HG03139 (cell line): ENCODE data around the gene OGA.

Experiments
- ATAC-seq: cut with Tn5 transposase; IDR thresholded peaks from one replicate; pipeline ENCODE4 v1.9.1; 2021; ENCODE audit not compliant: unreplicated experiment

Gene OGA

DNA sequence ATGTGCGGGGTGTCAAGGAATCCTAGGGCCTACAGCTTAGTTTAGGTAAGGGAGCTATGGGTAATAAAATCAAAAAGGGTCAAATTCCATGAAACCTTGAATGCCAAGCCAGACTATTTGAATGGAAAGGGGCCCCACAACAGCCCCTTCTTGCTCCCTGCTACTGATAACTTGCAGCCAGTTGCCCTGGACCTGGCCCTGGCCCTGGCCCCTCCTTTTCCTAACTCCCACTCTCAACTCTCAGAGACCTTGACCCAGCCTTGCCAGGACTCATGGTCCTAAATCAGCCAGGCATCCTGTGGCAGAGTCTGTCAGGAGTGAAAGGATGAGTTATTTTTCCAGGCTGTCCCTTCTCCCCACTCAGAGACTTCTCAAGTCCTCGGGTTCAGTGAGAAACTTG, 19.5 kb upstream of the OGA start:
- no peak for ATAC-seq

DNA sequence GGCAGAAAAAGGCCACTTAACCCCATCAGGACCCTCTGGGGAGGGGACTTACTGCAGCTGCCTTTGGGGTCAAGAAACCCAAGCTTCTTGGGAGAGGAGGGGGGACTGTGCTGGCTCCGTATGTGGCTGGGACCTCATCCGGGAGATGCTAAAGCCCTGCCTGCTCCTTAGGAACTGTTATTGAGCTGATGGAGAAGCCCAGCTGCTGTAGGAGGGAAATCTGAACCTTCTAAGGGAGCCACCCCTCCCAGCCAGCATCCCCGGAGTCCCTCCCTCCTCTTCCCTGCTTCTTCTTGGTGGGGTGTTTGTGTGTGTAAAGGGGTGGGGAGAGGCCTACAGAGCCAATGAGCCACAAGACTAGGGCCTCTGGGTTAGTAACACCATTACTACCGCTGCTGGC, 17.1 kb upstream of the OGA start:
- no peak for ATAC-seq

DNA sequence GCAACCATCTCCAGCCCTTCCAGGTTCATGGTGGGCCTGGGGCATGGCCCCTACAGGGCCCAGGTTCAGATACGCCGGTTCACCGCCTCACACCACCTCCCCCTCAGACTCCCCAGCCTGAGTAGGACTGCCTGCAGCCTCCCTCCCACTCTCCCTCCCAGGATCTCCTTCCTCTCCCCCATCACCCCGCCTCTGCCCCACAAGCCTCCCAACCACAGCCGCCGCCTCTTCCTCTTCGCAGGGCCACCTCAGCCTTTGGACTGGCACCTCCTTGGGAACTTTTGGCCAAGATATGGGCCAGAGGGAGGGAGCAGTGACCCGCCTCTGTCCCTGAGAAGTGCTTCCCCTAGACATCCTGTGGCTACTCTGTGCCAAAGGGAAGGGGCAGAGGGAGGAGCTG, 16.1 kb upstream of the OGA start:
- ATAC-seq = no peak

DNA sequence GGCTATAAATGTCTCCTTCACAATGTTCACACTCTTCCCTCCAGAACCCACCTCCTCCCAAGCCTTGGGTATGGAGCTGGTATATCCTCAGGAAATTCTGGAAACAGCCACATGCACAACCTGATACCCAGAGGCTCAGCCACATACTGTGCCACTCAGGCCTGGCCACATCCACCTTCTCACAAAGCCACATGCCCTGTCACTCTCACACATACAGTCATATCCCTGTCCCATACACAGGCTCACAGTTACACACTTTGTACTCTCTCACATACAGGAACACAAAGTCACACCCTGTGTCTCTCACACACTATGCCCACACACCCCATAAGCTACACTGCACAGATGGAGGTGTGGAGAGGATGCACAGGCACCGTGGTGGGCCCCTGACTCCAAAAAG, 15.2 kb upstream of the OGA start:
- ATAC-seq = no peak

DNA sequence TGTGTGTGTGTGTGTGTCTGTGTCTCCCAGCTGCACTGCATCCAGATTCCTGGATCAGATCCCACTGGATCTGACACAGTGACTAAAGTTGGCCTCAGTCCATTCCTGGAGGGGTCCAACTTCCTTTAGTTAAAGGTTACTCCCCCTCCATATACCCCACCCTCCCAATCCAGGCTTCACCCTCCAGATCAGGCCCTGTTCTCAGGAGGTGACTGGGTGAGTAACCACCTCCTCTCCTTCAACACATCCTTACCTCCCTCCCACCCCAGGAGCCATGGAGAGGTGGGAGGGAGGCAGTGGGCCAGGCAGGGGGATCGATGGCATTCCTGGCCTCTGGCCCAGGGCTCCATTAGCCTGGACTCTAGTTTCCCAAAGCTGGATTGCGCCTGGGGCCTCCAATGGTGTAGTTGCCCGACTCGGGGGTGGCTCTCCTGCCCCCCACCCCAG, 14.1 kb upstream of the OGA start:
- ATAC-seq = no peak

DNA sequence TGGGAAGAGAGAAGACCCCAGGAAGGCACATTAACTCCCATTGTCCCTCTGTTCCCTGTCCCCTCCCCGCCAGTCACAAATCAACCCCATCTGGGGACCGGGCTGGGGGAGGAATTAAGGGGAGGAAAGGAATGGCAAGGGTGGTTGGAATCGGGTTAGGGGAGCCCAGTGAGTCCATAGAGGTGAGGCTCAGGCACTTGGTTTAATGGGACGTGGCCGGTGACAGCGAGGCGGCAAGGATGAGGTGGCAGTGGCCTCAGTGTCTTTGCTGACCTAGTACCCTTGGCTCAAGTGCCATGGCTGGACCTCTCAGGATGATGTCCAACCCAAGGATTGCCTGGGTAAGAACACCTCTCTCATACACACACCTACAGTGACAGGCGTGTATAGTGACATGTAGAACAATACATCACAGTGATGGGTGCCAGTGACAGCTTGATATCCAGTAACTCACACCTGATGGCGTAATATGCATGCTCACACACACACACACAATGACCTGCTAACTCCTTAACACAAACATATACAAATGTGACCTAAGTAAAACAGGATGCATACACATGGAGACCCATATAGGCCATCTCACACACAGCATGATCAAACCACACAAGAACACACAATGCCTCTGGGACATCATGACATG, 13.0 kb upstream of the OGA start:
- ATAC-seq = no peak

DNA sequence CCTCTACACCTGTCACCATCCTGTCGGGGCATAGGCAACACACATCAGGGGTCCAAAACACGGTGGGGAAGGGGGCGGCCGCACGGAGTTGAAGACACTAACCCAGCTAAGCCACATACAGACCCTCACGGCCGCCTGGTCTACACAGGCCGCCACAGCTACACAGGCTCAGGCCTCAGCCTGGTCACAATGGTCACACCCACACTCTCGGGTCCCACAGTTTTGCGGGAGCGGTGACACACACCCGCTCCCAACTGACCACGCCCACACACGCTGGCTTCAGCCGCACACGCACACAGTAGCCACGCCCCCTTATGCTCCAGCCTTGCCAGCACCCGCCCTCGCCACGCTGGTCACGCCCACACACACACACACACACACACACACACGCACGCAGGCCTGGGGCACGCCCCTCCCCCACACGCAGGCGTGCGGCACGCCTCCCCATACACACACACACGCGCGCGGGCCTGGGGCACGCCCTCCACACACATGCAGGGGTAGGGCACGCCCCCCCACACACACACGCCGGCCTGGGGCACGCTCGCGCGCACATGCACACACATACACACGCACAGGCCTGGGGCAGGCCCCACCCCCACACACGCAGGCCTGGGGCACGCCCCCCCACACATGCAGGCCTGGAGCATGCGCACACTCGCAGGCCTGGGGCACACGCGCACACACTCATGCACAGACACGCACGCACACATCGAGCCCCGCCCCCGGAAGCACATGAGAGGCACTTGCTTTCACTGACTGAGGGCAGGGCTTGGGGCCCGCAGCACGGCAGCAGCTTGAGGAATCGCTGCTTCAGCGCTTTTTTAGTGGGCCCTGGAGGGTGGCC, 12.3 kb upstream of the OGA start:
- ATAC-seq = peak; percentile 52

DNA sequence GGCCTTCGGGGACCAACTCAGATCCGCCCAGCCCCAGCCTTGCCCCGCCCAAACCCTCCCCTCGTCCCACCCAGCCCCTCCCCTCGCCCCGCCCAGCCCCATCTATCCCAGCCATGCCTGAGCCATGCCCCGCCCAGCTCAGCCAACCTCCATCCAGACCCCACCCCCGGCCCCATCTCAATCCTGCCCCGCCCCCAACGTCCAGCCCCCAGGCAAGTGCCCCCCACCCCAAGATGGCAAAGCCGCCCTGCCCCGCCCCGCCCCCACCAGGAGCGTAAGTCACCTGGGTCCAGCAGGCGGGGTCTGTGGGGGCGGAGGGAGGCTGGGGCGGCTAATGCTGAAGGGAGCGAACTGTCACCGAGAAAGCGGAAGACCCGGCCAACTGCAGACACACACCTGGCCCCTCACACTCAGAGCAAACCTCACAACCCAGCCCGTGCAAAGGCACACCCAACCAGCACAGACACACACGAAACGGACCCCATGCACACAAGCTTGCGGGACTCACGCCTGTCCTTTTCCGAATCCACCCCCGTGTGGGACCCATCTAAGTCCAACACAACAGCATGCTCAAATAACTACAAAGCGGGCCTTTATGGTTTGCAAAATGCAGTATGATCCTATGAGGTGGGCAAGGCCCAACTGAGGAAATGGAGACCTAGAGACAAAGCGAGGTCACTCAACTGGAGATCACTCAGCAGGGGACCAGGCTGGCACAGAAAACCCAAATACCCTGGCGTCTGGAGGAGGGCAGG, 11.5 kb upstream of the OGA start:
- no peak for ATAC-seq

DNA sequence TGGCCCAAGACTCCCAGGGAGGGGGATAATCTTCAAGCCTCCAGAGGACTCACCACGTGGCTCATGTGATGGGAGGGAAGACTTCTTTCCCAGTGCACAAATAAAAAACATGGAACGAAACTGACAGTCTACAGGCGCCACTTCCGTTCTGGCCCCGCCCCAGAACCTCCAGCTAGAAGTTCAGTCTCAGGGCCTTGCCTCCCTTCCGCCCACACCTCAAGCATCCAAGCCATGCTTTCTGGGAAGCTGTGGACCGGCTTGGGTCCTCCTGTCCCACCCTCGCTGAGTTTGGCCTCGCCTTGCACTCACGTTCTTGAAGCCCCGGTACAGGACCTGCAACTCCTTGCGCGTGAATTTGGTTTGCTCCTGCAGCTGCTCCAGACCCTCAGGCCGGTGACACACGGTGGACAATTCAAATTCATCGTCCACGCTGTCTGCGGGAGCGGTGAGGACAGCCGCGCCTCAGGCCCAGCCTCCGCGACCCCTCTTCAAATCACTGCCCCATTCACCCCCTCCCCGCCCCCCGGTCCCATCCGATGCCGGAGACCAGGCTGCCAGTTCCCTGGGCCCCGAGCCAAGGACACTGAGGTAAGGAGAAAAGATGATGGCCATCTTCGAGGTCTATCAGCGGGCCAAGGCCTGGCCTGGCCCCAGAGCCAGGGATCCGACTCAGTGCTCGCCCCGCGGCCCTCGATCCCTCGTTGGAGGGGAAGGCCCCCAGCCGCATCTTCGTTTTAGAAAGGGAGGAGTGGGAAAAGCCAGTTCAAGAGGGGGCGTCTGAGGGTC, 10.7 kb upstream of the OGA start:
- ATAC-seq = no peak

DNA sequence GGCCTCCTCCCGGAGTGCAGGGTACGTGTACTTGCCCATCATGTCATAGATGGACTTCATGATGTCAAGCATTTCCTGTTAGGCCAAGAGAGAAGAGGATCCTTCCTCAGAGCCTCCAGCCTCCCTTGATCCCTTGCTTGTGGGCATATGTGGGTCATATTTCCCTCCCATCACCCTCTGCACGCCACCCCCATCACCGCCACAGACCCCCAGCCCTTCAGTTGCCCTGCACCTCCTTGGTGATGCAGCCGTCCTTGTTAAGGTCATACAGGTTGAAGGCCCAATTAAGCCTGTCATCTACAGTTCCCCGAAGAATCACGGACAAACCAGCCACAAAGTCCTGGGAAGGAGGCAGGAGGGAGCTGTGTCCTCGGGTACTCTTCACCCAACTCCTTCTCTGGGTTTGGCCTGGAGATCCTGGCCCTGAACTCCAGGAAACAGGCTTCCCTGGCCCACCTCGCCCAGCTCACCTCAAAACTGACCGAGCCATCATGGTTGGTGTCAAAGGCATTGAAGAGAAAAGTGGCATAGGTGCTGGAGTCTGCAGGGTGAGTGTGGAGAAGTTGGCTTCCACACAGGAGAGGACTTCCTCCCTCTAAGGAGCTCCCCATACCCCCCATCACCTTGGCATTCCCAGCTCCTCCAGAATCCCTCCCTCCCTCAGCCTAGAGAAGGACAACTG, 9.8 kb upstream of the OGA start:
- no peak for ATAC-seq

DNA sequence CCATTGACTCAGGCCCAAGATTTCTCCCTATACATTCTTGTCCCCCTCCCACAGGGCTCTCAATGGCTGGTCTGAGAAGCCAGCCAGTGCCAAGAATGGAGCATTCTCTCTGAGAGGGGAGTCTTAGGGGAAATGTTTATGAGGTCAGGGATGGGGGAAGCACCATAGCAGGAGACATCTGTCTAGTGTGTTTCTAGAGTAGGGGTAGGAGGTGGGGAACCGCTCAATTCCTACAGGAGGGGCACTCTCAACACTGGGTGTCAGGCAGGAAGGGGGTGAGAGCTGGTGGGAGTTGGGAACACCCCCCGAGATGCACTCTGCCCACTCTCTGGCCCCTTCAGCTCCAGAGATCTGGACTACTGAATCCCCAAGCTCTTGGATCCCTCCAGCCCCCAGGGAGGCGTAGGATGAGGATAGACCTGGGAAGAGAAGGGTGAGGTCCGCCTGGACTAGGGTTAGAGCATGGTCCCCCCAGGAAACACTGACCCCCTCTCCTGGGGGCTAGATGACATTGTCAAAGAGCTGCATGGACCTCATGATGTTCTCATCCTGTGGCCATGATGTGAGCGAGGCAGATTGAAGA, 8.7 kb upstream of the OGA start:
- ATAC-seq = no peak

DNA sequence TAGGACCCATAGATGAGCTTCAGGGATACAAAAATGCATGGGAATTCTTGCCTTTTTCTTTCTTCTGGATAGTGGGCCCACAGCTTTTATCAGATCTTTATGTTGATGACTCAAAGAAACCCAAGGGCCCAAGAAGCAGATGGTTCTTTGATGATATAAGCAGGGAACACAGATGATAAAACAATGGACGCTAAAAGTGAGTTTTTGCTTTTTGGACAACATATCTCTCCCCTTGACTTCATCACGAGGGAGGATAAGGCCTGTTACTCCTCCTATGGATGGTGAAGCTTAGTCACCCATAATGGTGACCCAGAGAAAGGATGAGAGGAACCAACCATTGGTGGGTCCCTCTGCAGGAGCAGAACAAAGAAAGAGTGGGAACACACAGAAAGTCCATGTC, 6.5 kb upstream of the OGA start:
- ATAC-seq = no peak

DNA sequence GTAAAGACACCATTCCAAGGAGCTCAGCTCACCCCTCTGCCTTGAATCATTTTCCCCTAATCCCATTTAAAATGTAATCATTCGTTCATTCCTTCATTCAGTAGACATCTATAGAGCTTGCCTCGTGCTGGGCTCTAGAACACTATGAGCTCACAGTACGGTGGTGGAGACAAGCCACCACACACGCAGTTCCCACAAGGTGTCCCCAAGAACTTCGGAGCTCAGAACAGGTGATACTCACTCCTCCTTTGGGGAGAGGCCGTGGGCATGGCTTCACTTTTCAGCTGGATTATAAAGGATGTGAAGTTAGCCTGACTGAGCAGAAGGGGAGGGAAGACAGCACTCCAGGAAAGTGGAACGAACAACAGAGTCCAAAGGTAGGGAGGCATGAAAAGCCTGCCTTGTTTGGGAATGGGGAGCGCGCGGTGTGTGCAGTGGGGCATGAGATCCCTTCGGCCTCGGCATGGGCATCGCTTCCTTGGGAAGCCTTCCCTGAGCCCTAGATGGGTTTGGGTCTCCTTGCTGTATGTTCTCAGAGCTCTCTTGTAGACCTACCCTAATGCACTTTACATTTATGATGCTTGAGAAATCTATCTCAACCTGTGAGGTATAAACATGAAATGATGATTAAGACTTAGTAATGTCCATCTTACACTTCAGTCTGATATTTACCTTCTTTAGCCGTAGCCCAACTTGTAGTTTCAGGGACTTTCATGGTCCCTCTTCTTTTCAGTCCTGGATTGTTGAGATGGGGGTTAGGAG, 809 bp upstream of the OGA start:
- peak; percentile 7 for ATAC-seq

DNA sequence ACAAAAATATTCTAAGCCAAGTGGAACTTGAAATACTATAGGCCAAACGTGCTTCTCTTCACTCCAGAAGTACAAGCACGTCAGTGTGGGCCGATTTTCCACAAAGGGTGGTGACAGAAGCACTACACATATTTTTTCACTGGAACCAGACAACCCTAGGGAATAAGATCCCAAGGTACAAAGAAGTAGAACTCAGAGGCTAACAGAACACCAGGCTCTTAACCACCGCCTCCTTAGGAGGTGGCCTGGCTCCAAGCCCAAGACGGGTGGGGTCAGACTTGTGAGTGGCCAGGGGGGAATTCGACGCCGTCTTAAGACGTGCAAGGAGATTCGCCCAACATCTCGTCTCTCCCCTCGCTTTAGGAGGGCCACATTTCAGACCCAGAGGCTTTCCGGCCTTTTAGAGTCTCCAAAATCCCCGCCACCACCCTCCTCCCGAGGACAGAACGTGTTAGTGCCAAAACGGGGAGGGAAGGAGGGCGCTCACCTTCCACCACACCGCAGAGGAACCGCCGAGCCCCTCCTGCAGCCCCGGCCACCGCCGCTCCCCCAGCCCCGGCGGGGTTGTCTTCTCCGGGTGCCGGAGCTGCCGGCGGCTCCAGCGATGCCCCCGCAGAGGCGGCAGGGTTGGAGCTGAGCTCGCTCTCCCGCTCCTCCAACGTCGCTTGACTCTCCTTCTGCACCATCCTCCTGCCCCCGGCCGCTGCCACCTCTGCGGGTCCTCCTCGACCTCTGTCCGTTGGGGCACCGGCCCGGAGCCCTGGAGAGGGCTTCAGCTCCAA, 716 bp downstream of the OGA start:
- no peak for ATAC-seq

DNA sequence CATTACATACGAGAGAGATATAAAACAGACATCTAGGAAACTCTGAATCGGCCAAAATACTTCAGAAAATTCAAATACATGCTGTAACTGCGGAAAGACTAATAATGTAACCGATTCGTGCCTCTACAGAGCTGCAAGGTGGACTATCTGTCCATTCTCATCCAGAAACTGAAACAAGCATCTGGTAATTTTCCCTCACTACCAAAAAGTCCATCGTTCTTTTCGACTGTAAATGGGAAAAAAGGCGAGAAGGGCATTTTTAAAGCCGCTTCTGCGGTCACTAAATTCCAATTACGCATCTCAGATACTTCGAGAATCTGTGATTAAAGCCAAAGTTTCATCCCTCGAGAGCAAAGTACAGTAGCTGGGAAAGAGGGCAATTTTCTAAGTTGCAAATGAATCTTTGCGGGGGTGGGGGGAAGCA, 1.3 kb downstream of the OGA start:
- no peak for ATAC-seq

DNA sequence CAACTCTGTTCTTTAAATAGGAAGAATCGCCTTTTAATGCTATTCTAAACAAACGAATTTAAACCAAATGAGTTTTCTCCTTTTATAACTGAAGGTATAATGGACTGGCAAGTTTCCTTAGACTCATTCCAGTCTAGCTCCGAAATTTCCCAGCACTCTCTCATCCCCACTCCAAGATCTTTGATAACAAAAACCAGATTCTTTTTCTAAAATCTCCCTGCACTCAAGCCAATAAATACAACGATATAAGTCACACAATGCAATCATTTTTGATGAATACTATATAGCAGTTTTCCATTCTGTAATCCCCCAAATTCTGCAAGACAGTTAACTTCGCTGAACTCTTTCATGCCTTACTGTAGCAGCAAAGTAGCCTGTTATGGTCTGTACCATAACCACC, 1.9 kb downstream of the OGA start:
- no peak for ATAC-seq

DNA sequence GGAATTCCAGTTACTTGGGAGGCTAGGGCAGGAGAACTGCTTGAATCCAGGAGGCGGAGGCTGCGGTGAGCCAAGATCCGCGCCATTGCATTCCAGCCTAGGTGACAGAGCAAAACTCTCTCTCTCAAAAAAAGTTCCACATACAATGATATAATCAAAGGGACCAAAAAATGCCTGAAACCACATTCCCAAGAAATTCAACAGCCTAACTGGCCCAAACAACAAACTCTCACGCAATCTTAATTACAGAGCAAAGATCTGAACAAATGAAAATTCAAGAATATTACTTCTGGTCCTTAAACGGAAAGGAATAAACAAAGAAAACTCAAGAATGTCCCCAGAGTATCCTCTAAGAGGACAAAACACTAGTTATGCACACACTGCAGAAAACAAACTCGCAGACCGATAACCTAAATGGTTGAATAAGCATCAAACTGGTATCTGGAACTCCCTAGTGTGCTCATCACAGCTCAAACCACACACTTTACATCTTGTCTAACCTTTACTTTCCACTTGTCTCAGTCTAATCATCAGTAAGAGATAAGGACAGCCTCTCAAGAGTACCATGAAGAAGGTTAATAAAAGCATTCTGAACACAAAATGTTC, 3.7 kb downstream of the OGA start:
- no peak for ATAC-seq

DNA sequence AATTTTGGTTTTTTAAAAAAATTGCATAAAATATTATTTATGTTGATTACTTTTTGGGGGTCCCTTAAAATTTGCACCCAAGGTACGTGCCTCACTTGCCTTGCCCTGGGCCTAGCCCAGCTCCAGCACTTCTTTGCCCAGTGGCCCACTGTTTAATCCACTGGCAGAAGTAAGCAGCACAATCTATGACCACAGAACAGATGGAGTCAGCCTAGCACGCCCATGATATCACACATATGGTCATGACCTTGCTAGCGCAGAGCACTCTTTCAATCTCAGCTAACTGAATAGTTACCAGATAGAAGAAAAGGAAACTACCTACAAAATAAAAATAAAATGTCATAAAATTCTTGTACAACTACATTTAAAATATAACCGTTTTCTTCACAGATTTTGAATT, 5.6 kb downstream of the OGA start:
- no peak for ATAC-seq
